Measurements from ENCODE around the gene MMP8.

Gene MMP8

GRCh38 chr11:102767800-102768199 is 43.0 kb upstream of the MMP8 start:
- no peak overlapping the region for H3K27ac ChIP-seq (ENCODE audit: poor library complexity, severe bottlenecking)
- no peaks in the 10 kb centered on the region for H3K27me3 ChIP-seq (ENCODE audit: insufficient read depth, poor library complexity, severe bottlenecking)
- no peaks in the 10 kb centered on the region for H3K36me3 ChIP-seq (ENCODE audit: low read depth)
- TF ChIP-seq CTCF (IDR thresholded peaks at IDR 0.05; ENCODE audit: poor library complexity, severe bottlenecking): no peak
- H3K9me3 ChIP-seq (ENCODE audit: severe bottlenecking): no peaks in the 10 kb centered on the region
- ATAC-seq (ENCODE audit: low read depth): no peak
- no peak for DNase-seq (ENCODE audit: low spot score)
- peaks cover 13% of the 10 kb centered on the region for H3K4me1 ChIP-seq (ENCODE audit: insufficient read depth, poor library complexity, severe bottlenecking)
- H3K4me3 ChIP-seq (ENCODE audit: severe bottlenecking): no peak overlapping the region

GRCh38 chr11:102763440-102763839 is 38.7 kb upstream of the MMP8 start:
- H3K27me3 ChIP-seq (ENCODE audit: insufficient read depth, poor library complexity, severe bottlenecking): no peaks in the 10 kb centered on the region
- H3K4me1 ChIP-seq (ENCODE audit: insufficient read depth, poor library complexity, severe bottlenecking): peaks cover 44% of the 10 kb centered on the region
- peak overlapping the region; percentile 66 for H3K27ac ChIP-seq (ENCODE audit: poor library complexity, severe bottlenecking)
- DNase-seq (ENCODE audit: low spot score) (no peak), ATAC-seq (ENCODE audit: low read depth) (peak; percentile 56; the same call in 1 of the 3 replicates)
- H3K36me3 ChIP-seq (ENCODE audit: low read depth): no peaks in the 10 kb centered on the region
- no peak for TF ChIP-seq CTCF (IDR thresholded peaks at IDR 0.05; ENCODE audit: poor library complexity, severe bottlenecking)
- no peaks in the 10 kb centered on the region for H3K9me3 ChIP-seq (ENCODE audit: severe bottlenecking)
- no peak overlapping the region for H3K4me3 ChIP-seq (ENCODE audit: severe bottlenecking)

GRCh38 chr11:102762361-102762767 is 37.6 kb upstream of the MMP8 start:
- peak; percentile 72 for ATAC-seq (ENCODE audit: low read depth)
- Histone ChIP-seq H3K4me1 (ENCODE audit: insufficient read depth, poor library complexity, severe bottlenecking) (peaks cover 50% of the 10 kb centered on the region), H3K27ac (ENCODE audit: poor library complexity, severe bottlenecking) (peak overlapping the region; percentile 66)

DNA sequence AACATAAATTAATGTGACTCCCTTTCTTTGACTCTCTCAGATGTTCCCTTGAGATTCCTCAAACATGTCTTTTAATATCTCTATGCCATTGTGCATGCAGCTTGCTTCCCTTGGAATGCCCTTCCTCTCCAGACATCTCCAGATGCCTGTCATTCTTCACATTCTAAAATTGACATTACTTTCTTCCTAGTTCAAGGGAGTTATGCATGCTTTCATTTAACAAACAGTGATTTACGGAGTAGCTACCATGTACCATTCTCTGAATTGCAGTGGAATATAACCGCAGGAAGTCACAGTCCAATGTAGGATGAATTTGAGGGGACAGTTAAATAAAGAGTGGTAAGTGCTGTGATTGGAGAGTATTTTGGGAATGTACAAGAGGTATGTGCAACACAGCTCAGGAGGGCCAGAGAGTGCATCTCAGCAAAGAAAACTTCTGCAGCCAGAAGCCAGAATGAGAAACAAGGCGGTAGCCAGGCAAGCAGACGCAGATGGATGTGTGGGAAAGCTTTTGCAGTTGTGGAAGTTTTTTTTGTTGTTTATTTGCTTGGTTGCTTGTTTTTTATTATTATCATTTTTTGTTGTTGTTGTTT is 37.0 kb upstream of the MMP8 start:
- Histone ChIP-seq H3K27me3 (ENCODE audit: insufficient read depth, poor library complexity, severe bottlenecking) (no peaks in the 10 kb centered on the region), H3K4me3 (ENCODE audit: severe bottlenecking) (no peak overlapping the region), H3K4me1 (ENCODE audit: insufficient read depth, poor library complexity, severe bottlenecking) (peaks cover 50% of the 10 kb centered on the region), H3K9me3 (ENCODE audit: severe bottlenecking) (no peaks in the 10 kb centered on the region), H3K36me3 (ENCODE audit: low read depth) (no peaks in the 10 kb centered on the region), H3K27ac (ENCODE audit: poor library complexity, severe bottlenecking) (peak overlapping the region; percentile 66)
- TF ChIP-seq CTCF (IDR thresholded peaks at IDR 0.05; ENCODE audit: poor library complexity, severe bottlenecking): no peak
- DNase-seq (ENCODE audit: low spot score) (no peak), ATAC-seq (ENCODE audit: low read depth) (no peak)

More at GRCh38 chr11:102762361-102762767, 37.6 kb upstream of the MMP8 start:
- Histone ChIP-seq H3K9me3 (ENCODE audit: severe bottlenecking) (no peaks in the 10 kb centered on the region), H3K36me3 (ENCODE audit: low read depth) (no peaks in the 10 kb centered on the region), H3K27me3 (ENCODE audit: insufficient read depth, poor library complexity, severe bottlenecking) (no peaks in the 10 kb centered on the region), H3K4me3 (ENCODE audit: severe bottlenecking) (no peak overlapping the region)
- TF ChIP-seq CTCF (IDR thresholded peaks at IDR 0.05; ENCODE audit: poor library complexity, severe bottlenecking): no peak
- no peak for DNase-seq (ENCODE audit: low spot score)

DNA sequence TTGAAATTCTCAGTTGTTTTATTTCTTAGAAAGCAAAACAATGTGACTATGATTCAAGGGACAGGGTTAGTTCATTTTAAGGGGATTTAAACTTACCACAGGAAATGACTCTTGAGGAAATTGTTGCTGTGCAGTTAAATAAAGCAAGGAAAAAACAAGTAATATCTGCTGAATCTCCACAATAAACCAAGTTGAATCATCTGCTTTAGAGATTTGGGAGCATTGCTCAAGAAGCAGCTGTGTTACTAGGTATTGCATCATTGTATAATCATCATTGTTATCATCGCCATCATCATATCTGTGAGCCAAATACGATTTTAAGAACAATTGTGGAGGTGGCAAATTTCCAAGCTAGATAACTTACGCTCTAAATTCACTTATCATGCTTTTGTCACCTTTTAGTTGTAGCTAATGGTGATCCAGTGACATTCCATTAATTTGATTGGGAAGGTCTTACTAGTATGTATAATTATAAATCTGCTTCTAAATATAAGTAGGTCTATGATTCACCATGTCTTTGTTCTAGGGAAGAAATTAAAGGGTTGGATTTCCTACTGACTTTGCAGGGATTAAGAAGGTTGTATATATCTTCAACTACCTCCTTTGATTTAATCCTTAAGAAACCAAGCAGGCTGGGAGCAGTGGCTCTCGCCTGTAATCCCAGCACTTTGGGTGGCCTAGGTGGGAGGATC is 35.7 kb upstream of the MMP8 start:
- Histone ChIP-seq H3K4me1 (ENCODE audit: insufficient read depth, poor library complexity, severe bottlenecking) (peaks cover 50% of the 10 kb centered on the region), H3K4me3 (ENCODE audit: severe bottlenecking) (no peak overlapping the region), H3K27me3 (ENCODE audit: insufficient read depth, poor library complexity, severe bottlenecking) (no peaks in the 10 kb centered on the region), H3K9me3 (ENCODE audit: severe bottlenecking) (no peaks in the 10 kb centered on the region), H3K36me3 (ENCODE audit: low read depth) (no peaks in the 10 kb centered on the region), H3K27ac (ENCODE audit: poor library complexity, severe bottlenecking) (peak overlapping the region; percentile 52)
- no peak for TF ChIP-seq CTCF (IDR thresholded peaks at IDR 0.05; ENCODE audit: poor library complexity, severe bottlenecking)
- ATAC-seq (ENCODE audit: low read depth): peak; percentile 69
- DNase-seq (ENCODE audit: low spot score): no peak

Measured in RWPE2 (cell line).